HepG2 (cell line): ENCODE results near the gene STX1B. TPM values are rescaled to one million over a fixed set of nuclear protein-coding genes. Genes with fewer than 3 reads are reported as not detected.
A peak's percentile ranks its signal among the peaks of the same experiment; 100 is the strongest.

ENCODE experiments used
- CC2D1A ChIP-seq: sonication (generic); formaldehyde crosslinking; IDR thresholded peaks from 2 replicates; pipeline ENCODE4 v1.8.1; 2023; ENCODE audit warnings: mild to moderate bottlenecking, missing genetic modification reagents
- CENPX ChIP-seq: sonication (generic); formaldehyde crosslinking; IDR thresholded peaks from 2 replicates; pipeline ENCODE4 v1.9.0; 2021; ENCODE audit warnings: mild to moderate bottlenecking, missing genetic modification reagents, moderate library complexity
- HDAC2 ChIP-seq: sonication (generic); formaldehyde crosslinking; IDR thresholded peaks from 2 replicates; pipeline ENCODE4 v1.4.0; 2020; ENCODE audit warnings: missing genetic modification reagents
- IRF2 ChIP-seq: IDR thresholded peaks from 2 replicates; pipeline ENCODE4 v1.6.1; 2018; ENCODE audit warnings: missing genetic modification reagents, missing compliant biosample characterization
- KLF13 ChIP-seq: sonication (generic); formaldehyde crosslinking; IDR thresholded peaks from 2 replicates; pipeline ENCODE4 v1.4.0; 2020; ENCODE audit warnings: mild to moderate bottlenecking, missing genetic modification reagents
- MED8 ChIP-seq: sonication (generic); formaldehyde crosslinking; IDR thresholded peaks from 2 replicates; pipeline ENCODE4 v1.8.1; 2023; ENCODE audit warnings: mild to moderate bottlenecking, missing genetic modification reagents; ENCODE audit not compliant: insufficient replicate concordance
- MXD4 ChIP-seq: IDR thresholded peaks from 2 replicates; pipeline ENCODE4 v1.6.1; 2016; ENCODE audit warnings: mild to moderate bottlenecking, missing biosample characterization, missing genetic modification reagents
- NFATC3 ChIP-seq: sonication (generic); formaldehyde crosslinking; IDR thresholded peaks from 2 replicates; pipeline ENCODE4 v1.5.1; 2020; ENCODE audit warnings: mild to moderate bottlenecking, missing genetic modification reagents
- RARA ChIP-seq: IDR thresholded peaks from 2 replicates; pipeline ENCODE4 v1.6.1; 2016; ENCODE audit warnings: missing genetic modification reagents, missing compliant biosample characterization
- RARG ChIP-seq: sonication (generic); formaldehyde crosslinking; IDR thresholded peaks from 2 replicates; pipeline ENCODE4 v1.4.0; 2020; ENCODE audit warnings: low read depth, mild to moderate bottlenecking, missing genetic modification reagents
- TEAD2 ChIP-seq: sonication (generic); formaldehyde crosslinking; IDR thresholded peaks from 2 replicates; pipeline ENCODE4 v1.9.0; 2021; ENCODE audit warnings: missing genetic modification reagents
- TMF1 ChIP-seq: sonication (generic); formaldehyde crosslinking; IDR thresholded peaks from 2 replicates; pipeline ENCODE4 v1.8.1; 2022; ENCODE audit warnings: low read depth, missing genetic modification reagents
- ZBTB14 ChIP-seq: sonication (generic); formaldehyde crosslinking; IDR thresholded peaks from 2 replicates; pipeline ENCODE4 v1.4.0; 2020; ENCODE audit warnings: missing genetic modification reagents
- ZBTB37 ChIP-seq: sonication (generic); formaldehyde crosslinking; IDR thresholded peaks from 2 replicates; pipeline ENCODE4 v1.4.0; 2020; ENCODE audit warnings: mild to moderate bottlenecking, missing genetic modification reagents
- ZFP82 ChIP-seq: sonication (generic); formaldehyde crosslinking; IDR thresholded peaks from 2 replicates; pipeline ENCODE4 v1.5.1; 2020; ENCODE audit warnings: mild to moderate bottlenecking, missing genetic modification reagents, borderline replicate concordance
- ZKSCAN5 ChIP-seq: sonication (generic); formaldehyde crosslinking; IDR thresholded peaks from 2 replicates; pipeline ENCODE4 v1.5.1; 2020; ENCODE audit warnings: mild to moderate bottlenecking, missing genetic modification reagents
- ZNF274 ChIP-seq: sonication (generic); formaldehyde crosslinking; IDR thresholded peaks from 2 replicates; pipeline ENCODE4 v1.5.1; 2020; ENCODE audit warnings: mild to moderate bottlenecking, missing genetic modification reagents
- ZNF382 ChIP-seq: sonication (generic); formaldehyde crosslinking; IDR thresholded peaks from 2 replicates; pipeline ENCODE4 v1.5.0; 2020; ENCODE audit warnings: missing genetic modification reagents, mild to moderate bottlenecking, borderline replicate concordance
- ZNF460 ChIP-seq: sonication (generic); formaldehyde crosslinking; IDR thresholded peaks from 2 replicates; pipeline ENCODE4 v1.5.1; 2020; ENCODE audit warnings: missing genetic modification reagents, mild to moderate bottlenecking, borderline replicate concordance
- ZNF496 ChIP-seq: sonication (generic); formaldehyde crosslinking; IDR thresholded peaks from 2 replicates; pipeline ENCODE4 v1.8.1; 2023; ENCODE audit warnings: mild to moderate bottlenecking, moderate library complexity, missing genetic modification reagents; ENCODE audit not compliant: insufficient replicate concordance
- ZNF547 ChIP-seq: sonication (generic); formaldehyde crosslinking; IDR thresholded peaks from 2 replicates; pipeline ENCODE4 v1.5.1; 2020; ENCODE audit warnings: mild to moderate bottlenecking, missing genetic modification reagents
- ZNF549 ChIP-seq: sonication (generic); formaldehyde crosslinking; IDR thresholded peaks from 2 replicates; pipeline ENCODE4 v1.5.0; 2020; ENCODE audit warnings: missing genetic modification reagents
- ZNF558 ChIP-seq: sonication (generic); formaldehyde crosslinking; IDR thresholded peaks from 2 replicates; pipeline ENCODE4 v1.9.0; 2022; ENCODE audit warnings: mild to moderate bottlenecking, missing genetic modification reagents, borderline replicate concordance
- ZNF598 ChIP-seq: sonication (generic); formaldehyde crosslinking; IDR thresholded peaks from 2 replicates; pipeline ENCODE4 v1.5.1; 2020; ENCODE audit warnings: mild to moderate bottlenecking, missing genetic modification reagents, borderline replicate concordance
- ZNF709 ChIP-seq: sonication (generic); formaldehyde crosslinking; IDR thresholded peaks from 2 replicates; pipeline ENCODE4 v1.5.0; 2020; ENCODE audit warnings: mild to moderate bottlenecking, missing genetic modification reagents
- ZNF749 ChIP-seq: sonication (generic); formaldehyde crosslinking; IDR thresholded peaks from 2 replicates; pipeline ENCODE4 v1.8.0; 2022; ENCODE audit warnings: mild to moderate bottlenecking, missing genetic modification reagents, moderate library complexity, borderline replicate concordance
- ZSCAN25 ChIP-seq: sonication (generic); formaldehyde crosslinking; IDR thresholded peaks from 2 replicates; pipeline ENCODE4 v1.8.0; 2022; ENCODE audit warnings: mild to moderate bottlenecking, missing genetic modification reagents
- polyA plus RNA-seq, 8 experiments: library from polyadenylated mRNA; depleted of rRNA in 3 of 8; stranded (reverse) in 7 of 8; unstranded in 1 of 8; fragments of >200 nt; fragmentation: Illumina TruSeq in 4 of 8; extraction: Trizol in 4 of 8; gene quantifications; 2 replicates each; pipeline versions ENCODE4 v1.2.1 to v1.2.3, GENCODE V29; 2011 to 2016; ENCODE audit warnings: low read depth in 4 of 8, missing spikeins in 1 of 8, mixed read lengths in 1 of 8; ENCODE audit not compliant: insufficient read depth in 1 of 8
- total RNA-seq, 5 experiments: library from RNA; depleted of rRNA; stranded (reverse); fragments of >200 nt; fragmentation: Illumina TruSeq; extraction: Trizol; gene quantifications; 2 replicates each; pipeline ENCODE4 v1.2.3, GENCODE V29; 2016; ENCODE audit warnings: low read depth in 1 of 5
- TF ChIP-seq, protein P1 (sequence below): sonication (generic); formaldehyde crosslinking; IDR thresholded peaks from 2 replicates; pipeline ENCODE4 v1.4.0; 2020; ENCODE audit warnings: missing genetic modification reagents, borderline replicate concordance

Gene STX1B
- total and polyA plus RNA-seq, 2 of the 13 experiments (the other 11 are each of a cell fraction or from before 2014, with no cell fraction given) = 2.1 to 3.0 TPM

- TF ChIP-seq ZNF274 (CRISPR knock-in tag) (peak; percentile 82), ZNF558 (CRISPR knock-in tag) (peak; percentile 95), MED8 (peak; percentile 68), IRF2 (CRISPR knock-in tag) (peak; percentile 11), NFATC3 (peak; percentile 71; the same call in 1 of the 2 replicates), TEAD2 (peak; percentile 92), ZNF598 (CRISPR knock-in tag) (peak; percentile 94; the same call in 1 of the 2 replicates), ZNF382 (no peak), ZNF749 (CRISPR knock-in tag) (no peak), ZNF709 (CRISPR knock-in tag) (no peak), ZNF549 (CRISPR knock-in tag) (no peak), CENPX (no peak), ZBTB14 (CRISPR knock-in tag) (no peak), ZFP82 (CRISPR knock-in tag) (no peak), CC2D1A (CRISPR knock-in tag) (no peak), ZSCAN25 (CRISPR knock-in tag) (peak; percentile 80), ZNF496 (CRISPR knock-in tag) (no peak), MXD4 (CRISPR knock-in tag) (peak; percentile 67; the same call in 1 of the 2 replicates), ZKSCAN5 (CRISPR knock-in tag) (no peak), HDAC2 (no peak; the same call in 1 of the 2 replicates), ZNF547 (CRISPR knock-in tag) (peak; percentile 95), KLF13 (CRISPR knock-in tag) (peak; percentile 24; the same call in 1 of the 2 replicates), RARA (CRISPR knock-in tag) (no peak), RARG (CRISPR knock-in tag) (0 out of 2 replicates have a peak, but pooled peaks have one; percentile 71), TMF1 (CRISPR knock-in tag) (peak; percentile 86), ZNF460 (no peak), ZBTB37 (CRISPR knock-in tag) (0 out of 2 replicates have a peak, but pooled peaks have one; percentile 66)
- TF ChIP-seq, protein P1, sequence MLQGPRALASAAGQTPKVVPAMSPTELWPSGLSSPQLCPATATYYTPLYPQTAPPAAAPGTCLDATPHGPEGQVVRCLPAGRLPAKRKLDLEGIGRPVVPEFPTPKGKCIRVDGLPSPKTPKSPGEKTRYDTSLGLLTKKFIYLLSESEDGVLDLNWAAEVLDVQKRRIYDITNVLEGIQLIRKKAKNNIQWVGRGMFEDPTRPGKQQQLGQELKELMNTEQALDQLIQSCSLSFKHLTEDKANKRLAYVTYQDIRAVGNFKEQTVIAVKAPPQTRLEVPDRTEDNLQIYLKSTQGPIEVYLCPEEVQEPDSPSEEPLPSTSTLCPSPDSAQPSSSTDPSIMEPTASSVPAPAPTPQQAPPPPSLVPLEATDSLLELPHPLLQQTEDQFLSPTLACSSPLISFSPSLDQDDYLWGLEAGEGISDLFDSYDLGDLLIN (CRISPR knock-in tag) = no peak
These were observed 24.9 kb downstream of the STX1B start (continued) for GRCh38 chr16:30985401-30986128.
